Brain microvascular endothelial cell (primary cell): ENCODE measurements around the gene GLB1L2.

Experiments used
- DNase-seq: peaks from one replicate; pipeline ENCODE4 v3.0.0-alpha.2; 2020
- H3K27ac ChIP-seq: fragments of 250-450 bp; sonication (Bioruptor Pico); 2 replicates; pipeline ENCODE4 v1.5.1; 2020; ENCODE audit warnings: mild to moderate bottlenecking, moderate library complexity
- H3K27me3 ChIP-seq: fragments of 250-450 bp; sonication (Bioruptor Pico); replicated peaks from 2 replicates; pipeline ENCODE4 v1.5.1; 2020; ENCODE audit warnings: mild to moderate bottlenecking
- H3K36me3 ChIP-seq: fragments of 250-450 bp; sonication (Bioruptor Pico); replicated peaks from 2 replicates; pipeline ENCODE4 v1.5.1; 2020; ENCODE audit warnings: mild to moderate bottlenecking
- H3K4me3 ChIP-seq: 2 replicates; pipeline ENCODE4 v1.5.1; 2011; ENCODE audit warnings: low read depth, mild to moderate bottlenecking, control low read depth, low read length, moderate library complexity
- CTCF ChIP-seq: IDR thresholded peaks from 2 replicates; pipeline ENCODE4 v1.5.1; 2011; ENCODE audit warnings: low read depth, mild to moderate bottlenecking, moderate library complexity, low read length, control low read depth, inconsistent platforms; ENCODE audit errors: missing control alignments
- in situ Hi-C: cut with HindIII; loops from 2 replicates; pipeline ENCODE4 v1.10.0; 2017; ENCODE audit warnings: low sequenced_read_pairs, low pct_ligation_motif_present

GLB1L2 gene

GRCh38 chr11:134347441-134347840 is 15.7 kb downstream of the GLB1L2 start:
- no peaks in the 10 kb centered on the region for H3K36me3 ChIP-seq
- in situ Hi-C loops: no loop called here
- no peaks in the 10 kb centered on the region for H3K27me3 ChIP-seq
- no peak overlapping the region for H3K4me3 ChIP-seq
- DNase-seq: no peak
- TF ChIP-seq CTCF: no peak
- H3K27ac ChIP-seq: no peak overlapping the region

GRCh38 chr11:134349109-134349801 is 17.5 kb downstream of the GLB1L2 start:
- Histone ChIP-seq H3K36me3 (no peaks in the 10 kb centered on the region), H3K27me3 (no peaks in the 10 kb centered on the region), H3K4me3 (no peak overlapping the region), H3K27ac (no peak overlapping the region)
- no peak for DNase-seq
- TF ChIP-seq CTCF: no peak
- in situ Hi-C loops: no loop called here

- TF ChIP-seq CTCF: no peak
- H3K36me3 ChIP-seq: no peaks in the 10 kb centered on the region
- no peak overlapping the region for H3K27ac ChIP-seq
- in situ Hi-C loops: no loop called here
- H3K27me3 ChIP-seq: no peaks in the 10 kb centered on the region
- H3K4me3 ChIP-seq: no peak overlapping the region
- DNase-seq: no peak
These were observed 18.1 kb downstream of the GLB1L2 start for GRCh38 chr11:134349802-134350355.

GRCh38 chr11:134350381-134350780 is 18.6 kb downstream of the GLB1L2 start:
- DNase-seq: no peak
- Histone ChIP-seq H3K27ac (no peak overlapping the region), H3K27me3 (no peaks in the 10 kb centered on the region), H3K4me3 (no peak overlapping the region), H3K36me3 (no peaks in the 10 kb centered on the region)
- no peak for TF ChIP-seq CTCF
- in situ Hi-C loops: no loop called here

- H3K27ac ChIP-seq: no peak overlapping the region
- in situ Hi-C loops: no loop called here
- no peak overlapping the region for H3K4me3 ChIP-seq
- no peaks in the 10 kb centered on the region for H3K27me3 ChIP-seq
- no peaks in the 10 kb centered on the region for H3K36me3 ChIP-seq
- TF ChIP-seq CTCF: no peak
- DNase-seq: no peak
These were observed 20.3 kb downstream of the GLB1L2 start for GRCh38 chr11:134352111-134352510.

GRCh38 chr11:134355136-134355535 is 23.3 kb downstream of the GLB1L2 start:
- no peak overlapping the region for H3K4me3 ChIP-seq
- no peaks in the 10 kb centered on the region for H3K36me3 ChIP-seq
- in situ Hi-C loops: no loop called here
- H3K27me3 ChIP-seq: no peaks in the 10 kb centered on the region
- no peak for DNase-seq
- TF ChIP-seq CTCF: no peak
- H3K27ac ChIP-seq: no peak overlapping the region
